ENCODE data around the gene SLC25A30.
"Not testable (repeated sequence)": the region's sequence is repeated elsewhere in the genome, so short reads cannot be mapped to it uniquely, and the experiment has no call there.

SLC25A30 gene

GRCh38 chr13:45426056-45426841 is 8.1 kb upstream of the SLC25A30 start:
- ATAC-seq: not testable (repeated sequence)

GRCh38 chr13:45422731-45423292 is 4.6 kb upstream of the SLC25A30 start:
- ATAC-seq: no peak

- ATAC-seq: no peak
Measured at GRCh38 chr13:45419945-45420344, 1.8 kb upstream of the SLC25A30 start.

- ATAC-seq: not testable (repeated sequence)
Measured at GRCh38 chr13:45419389-45419788, 1.2 kb upstream of the SLC25A30 start.

- ATAC-seq: no peak
Measured at GRCh38 chr13:45416516-45417128, 1.6 kb downstream of the SLC25A30 start.

GRCh38 chr13:45415112-45415511 is 3.1 kb downstream of the SLC25A30 start:
- ATAC-seq: no peak

GRCh38 chr13:45413826-45414307 is 4.3 kb downstream of the SLC25A30 start:
- no peak for ATAC-seq

- ATAC-seq: no peak
Measured at GRCh38 chr13:45412274-45413049, 5.7 kb downstream of the SLC25A30 start.

- no peak for ATAC-seq
Measured at GRCh38 chr13:45411631-45412030, 6.5 kb downstream of the SLC25A30 start.

GRCh38 chr13:45411221-45411620 is 7.0 kb downstream of the SLC25A30 start:
- no peak for ATAC-seq

GRCh38 chr13:45410466-45410865 is 7.7 kb downstream of the SLC25A30 start:
- ATAC-seq: no peak

GRCh38 chr13:45410001-45410400 is 8.2 kb downstream of the SLC25A30 start:
- no peak for ATAC-seq

GRCh38 chr13:45406421-45406820 is 11.8 kb downstream of the SLC25A30 start:
- no peak for ATAC-seq

GRCh38 chr13:45403081-45403480 is 15.1 kb downstream of the SLC25A30 start:
- ATAC-seq: no peak

- ATAC-seq: no peak
Measured at GRCh38 chr13:45402641-45403040, 15.5 kb downstream of the SLC25A30 start.

GRCh38 chr13:45401314-45401713 is 16.9 kb downstream of the SLC25A30 start:
- peak in 1 of 2 donors; percentile 35 for ATAC-seq

GRCh38 chr13:45398877-45399276 is 19.3 kb downstream of the SLC25A30 start:
- ATAC-seq: peak; percentile 41 to 51

GRCh38 chr13:45396533-45397095 is 21.6 kb downstream of the SLC25A30 start:
- ATAC-seq: no peak

GRCh38 chr13:45393941-45394570 is 24.1 kb downstream of the SLC25A30 start:
- ATAC-seq: no peak

GRCh38 chr13:45392811-45393210 is 25.4 kb downstream of the SLC25A30 start:
- ATAC-seq: no peak

GRCh38 chr13:45391926-45392325 is 26.2 kb downstream of the SLC25A30 start:
- ATAC-seq: no peak

GRCh38 chr13:45391128-45391527 is 27.0 kb downstream of the SLC25A30 start:
- not testable (repeated sequence) for ATAC-seq
